HG03039 (cell line): ENCODE results near the gene ADGRG4.
"Not testable (repeated sequence)": the region's sequence is repeated elsewhere in the genome, so short reads cannot be mapped to it uniquely, and the experiment has no call there.

ENCODE experiments used
- ATAC-seq: cut with Tn5 transposase; IDR thresholded peaks from one replicate; pipeline ENCODE4 v1.9.1; 2021; ENCODE audit warnings: mild to moderate bottlenecking, moderate library complexity; ENCODE audit not compliant: unreplicated experiment

ADGRG4 gene

DNA sequence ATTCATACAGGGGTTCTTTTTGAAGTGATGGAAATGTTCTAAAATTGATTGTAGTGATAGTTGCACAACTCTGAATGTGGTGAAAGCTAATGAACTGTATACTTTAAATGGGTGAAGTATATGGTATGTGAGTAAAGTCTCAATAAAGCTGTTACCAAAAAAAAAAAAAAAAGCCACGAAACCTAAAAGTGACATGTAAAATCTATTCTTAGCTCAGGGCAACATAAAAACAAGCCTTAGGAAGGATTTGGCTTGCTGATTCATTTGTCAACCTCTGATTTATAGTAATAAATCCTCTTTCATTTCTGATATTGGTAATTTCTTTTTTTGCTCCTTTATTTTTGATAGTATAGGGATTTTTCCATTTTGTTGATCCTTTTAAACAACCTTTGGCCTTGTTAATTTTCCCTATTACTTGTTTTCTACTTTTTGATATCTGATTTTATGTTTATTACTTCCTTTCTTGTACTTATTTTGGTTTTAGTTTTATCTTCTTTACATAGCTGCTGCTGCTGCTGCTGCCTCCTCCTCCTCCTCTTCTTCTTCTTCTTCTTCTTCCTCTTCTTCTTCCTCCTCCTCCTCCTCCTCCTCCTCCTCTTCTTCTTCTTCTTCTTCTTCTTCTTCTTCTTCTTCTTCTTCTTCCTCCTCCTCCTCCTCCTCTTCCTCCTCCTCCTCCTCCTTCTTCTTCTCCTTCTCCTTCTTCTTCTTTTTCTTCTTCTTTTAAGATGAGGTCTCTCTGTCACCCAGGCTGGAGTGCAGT, 79.4 kb downstream of the ADGRG4 start:
- no peak for ATAC-seq

DNA sequence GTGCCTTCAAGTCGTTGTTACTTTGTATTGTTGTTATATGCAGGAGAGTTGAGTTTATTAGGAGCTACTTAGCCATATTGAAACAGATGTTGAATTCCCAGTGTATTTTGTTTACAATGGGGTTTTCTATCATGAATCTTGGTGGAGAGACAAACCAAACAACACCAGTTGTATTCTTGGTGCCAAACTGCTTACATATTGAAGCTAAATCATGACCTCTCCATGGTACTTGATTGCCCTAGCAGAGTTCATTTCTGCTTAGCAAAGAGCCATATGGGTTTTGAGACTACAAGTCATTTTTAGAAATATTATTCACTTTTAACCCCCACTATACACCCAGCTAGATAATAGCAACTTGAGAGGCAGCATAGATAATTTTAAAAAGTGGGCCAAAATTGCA, 85.4 kb downstream of the ADGRG4 start:
- no peak for ATAC-seq

DNA sequence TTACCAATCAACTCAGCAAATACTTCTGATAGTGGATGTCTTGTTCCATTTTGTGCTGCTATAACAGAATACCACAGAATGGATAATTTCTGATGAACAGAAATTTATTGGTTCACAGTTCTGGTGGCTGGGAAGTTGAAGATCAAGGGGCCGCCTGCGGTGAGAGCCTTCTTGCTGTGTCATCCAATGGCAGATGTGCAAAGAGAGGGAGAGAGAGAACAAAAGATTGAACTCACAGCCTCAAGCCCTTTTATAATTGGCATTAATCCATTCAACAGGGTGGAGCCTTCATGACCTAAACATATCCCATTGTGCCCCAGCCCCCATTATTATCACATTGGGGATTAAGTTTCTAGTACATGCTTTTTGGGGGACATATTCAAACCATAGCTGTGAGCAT, 86.1 kb downstream of the ADGRG4 start:
- ATAC-seq = no peak

DNA sequence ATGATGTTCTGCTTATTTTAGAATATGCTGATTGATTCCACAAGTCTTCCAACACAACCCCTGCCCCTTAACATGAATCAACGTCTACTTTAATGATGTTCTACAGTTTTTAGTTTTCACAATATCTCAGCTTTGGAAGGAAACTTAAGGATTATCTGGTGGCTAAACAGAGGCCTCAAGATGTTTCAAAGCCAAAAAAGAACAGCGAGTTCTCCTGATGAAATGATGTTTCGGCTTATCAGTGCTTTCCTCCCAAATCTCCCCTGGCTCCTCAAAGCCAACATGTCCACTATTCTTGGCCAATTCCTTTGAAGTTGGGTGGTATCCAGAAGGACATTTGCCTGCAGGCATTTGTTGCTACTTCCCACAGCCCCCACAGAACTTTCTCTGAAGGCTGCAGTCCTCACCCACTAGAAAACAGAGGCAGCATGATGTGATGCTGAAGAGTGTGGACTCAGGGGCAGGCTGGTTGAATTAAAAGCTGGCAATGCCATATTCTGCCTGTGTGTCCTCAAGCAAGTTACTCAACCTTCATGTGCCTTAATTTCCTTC, 87.3 kb downstream of the ADGRG4 start:
- no peak for ATAC-seq

DNA sequence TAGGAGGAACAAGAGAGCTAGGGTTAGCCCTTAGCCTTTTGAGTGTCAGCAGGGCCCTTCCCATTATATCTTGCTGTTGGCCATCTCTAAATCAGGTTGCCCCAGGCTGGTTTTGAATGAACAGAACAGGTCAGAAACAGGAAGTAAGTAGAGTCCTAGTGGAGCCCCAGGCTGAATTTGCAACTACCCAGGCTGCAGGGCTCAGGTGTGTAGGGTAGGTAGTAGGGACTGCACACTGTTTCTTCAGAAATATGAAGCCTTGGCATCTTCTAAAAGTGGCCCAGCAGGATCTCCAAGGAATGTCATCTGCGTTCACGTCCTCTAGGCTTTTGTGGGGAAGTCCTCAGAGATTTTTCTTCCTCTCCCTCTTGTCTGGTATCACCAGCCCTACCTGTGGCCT, 90.2 kb downstream of the ADGRG4 start:
- no peak for ATAC-seq

DNA sequence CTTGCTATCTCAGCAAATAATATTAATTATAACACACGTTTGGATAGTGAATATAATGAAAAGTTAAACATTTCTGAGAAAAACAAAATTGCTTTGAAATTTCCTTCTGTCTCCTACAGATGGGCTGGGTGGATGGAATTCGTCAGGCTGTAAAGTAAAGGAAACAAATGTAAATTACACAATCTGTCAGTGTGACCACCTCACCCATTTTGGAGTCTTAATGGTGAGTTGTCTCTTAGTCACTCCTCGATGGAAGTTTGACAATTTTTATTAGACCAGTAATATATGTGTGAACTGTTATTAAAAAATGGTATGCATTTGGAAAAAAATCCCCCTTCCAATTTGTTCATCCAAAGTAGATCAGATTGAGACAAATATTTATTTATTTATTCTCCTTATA, 94.5 kb downstream of the ADGRG4 start:
- no peak for ATAC-seq

DNA sequence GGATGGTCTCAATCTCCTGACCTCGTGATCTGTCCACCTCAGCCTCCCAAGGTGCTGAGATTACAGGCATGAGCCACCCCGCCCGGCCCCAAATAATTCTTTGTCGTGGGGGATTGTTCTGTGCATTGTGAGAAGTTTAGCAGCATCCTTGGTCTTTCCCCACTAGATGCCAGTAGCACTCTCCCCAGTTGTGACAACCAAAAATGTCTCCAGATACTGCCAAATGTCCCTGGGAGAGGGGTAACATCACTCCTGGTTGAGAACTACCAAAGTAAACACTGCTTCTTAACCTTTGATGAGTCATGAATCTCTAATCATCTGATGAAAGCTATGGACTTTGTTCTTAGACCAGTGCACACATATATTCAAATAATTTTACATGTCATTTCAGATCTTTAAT, 96.2 kb downstream of the ADGRG4 start:
- no peak for ATAC-seq

DNA sequence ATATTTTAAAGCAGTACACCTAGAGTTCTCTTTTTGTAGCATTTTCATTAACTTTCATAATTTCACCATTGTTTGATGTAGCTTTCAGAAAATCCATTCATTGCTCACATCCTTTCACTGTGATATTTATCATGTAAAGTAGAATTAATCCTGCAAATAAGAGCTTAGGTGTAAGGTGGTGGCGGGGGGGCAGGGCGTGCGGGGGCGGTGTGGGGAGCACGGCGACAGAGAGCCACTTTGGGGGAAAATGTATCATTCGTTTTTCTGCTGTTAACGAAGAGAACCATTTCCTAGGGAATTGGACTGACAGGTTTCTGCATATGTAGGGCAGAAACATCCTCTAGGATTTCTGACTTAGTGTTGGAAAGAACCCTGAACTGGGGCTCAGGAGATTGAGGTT, 104.4 kb downstream of the ADGRG4 start:
- ATAC-seq = no peak

DNA sequence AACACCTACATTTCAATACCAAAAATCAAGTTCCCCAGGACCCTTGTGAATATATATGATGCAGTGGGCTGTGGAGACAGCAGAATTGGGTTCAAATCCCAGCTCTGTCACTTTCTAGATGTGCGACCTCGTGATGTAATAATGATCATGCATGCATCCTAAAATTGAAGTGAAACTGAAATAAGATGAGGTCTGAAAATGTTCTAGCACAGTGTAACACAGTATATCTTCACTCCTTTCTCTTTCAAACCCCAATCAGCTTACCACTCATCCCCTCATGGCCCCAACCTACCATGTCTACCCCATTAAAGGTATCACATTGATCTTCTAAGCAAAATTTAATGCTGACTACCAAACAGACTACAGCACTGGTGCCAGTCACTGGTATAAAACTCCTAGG, 117.0 kb downstream of the ADGRG4 start:
- ATAC-seq = no peak

DNA sequence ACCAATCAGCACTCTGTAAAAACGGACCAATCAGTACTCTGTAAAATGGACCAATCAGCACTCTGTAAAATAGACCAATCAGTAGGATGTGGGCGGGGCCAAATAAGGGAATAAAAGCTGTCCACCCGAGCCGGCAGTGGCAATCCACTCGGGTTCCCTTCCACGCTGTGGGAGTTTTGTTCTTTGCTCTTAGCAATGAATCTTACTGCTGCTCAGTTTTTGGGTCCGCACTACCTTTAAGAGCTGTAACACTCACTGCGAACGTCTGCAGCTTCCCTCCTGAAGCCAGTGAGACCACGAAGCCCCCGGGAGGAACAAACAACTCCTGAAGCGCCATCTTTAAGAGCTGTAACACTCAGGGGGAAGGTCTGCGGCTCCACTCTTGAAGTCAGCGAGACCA, 120.6 kb downstream of the ADGRG4 start:
- ATAC-seq = no peak

DNA sequence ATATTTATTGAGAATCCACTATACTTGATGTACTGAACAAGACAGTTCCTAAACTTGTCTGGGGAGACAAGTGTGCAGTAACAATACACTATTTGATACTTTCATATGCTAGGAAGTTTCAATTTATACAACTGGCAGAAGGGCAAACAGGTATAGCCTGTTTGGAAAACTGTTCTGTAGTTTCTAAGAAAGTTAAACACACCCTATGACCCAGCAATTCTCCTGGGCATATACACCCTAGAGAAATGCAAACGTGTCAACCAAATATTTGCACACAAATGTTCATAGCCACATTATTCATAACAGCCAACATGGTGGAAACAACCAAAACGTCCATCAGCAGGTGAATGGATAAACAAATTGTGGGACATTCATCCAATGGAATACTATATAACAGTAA, 123.0 kb downstream of the ADGRG4 start:
- ATAC-seq = no peak

DNA sequence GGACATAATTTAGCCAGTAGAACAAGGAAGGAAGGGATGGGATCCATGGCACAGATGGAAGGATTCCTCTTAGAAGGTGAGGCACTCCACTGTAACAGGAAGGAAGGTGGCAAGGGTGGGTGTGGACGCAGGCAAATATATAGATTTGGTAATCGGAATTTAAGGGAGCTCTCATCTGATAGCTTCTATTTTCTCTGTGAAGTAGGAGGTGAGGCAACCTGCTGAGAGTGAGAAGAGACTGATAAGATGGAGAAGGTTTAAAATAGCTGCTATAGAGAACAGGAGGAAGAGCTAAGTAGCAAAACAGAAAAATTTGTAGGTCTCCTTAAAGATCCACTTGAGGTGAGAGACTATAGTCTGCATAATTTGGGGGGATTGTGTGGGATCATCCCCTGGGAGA, 125.2 kb downstream of the ADGRG4 start:
- no peak for ATAC-seq

DNA sequence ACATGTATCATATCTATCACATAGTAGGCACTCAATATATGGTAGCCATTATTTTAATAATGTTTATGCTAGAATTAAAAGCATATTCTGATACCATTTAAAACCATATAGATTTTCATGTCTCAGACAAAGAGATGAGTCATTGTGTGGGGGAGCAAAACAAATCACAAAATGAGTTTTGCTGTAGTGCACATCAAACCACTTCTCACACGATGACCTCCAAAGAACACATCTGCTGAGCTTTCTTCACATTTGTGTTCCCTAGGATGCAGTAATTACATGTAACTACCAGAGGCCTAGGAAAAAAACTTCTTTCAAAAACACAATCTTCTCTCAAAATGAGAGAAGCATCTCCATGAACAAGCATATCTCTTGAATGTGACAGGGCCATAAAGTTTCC, 130.9 kb downstream of the ADGRG4 start:
- ATAC-seq = no peak

DNA sequence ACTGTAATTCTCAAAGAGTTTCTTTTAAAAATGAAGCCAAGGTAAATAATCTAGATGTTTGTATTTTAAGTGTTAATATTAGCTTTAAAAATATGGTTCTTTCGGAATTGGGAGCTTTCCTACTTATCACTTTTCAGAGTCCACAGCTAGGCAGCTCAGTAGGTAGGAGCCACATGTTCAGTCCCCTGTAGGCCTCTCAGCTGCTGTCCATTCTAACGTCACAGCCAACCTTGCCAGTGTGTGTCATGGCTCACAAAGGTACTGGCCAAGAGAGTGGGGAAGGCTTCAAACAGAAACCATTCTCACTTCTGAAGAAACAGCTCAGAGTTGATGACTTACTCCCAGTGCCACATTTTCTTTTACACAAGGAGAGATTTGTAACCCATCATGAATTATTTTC, 137.0 kb downstream of the ADGRG4 start:
- no peak for ATAC-seq

DNA sequence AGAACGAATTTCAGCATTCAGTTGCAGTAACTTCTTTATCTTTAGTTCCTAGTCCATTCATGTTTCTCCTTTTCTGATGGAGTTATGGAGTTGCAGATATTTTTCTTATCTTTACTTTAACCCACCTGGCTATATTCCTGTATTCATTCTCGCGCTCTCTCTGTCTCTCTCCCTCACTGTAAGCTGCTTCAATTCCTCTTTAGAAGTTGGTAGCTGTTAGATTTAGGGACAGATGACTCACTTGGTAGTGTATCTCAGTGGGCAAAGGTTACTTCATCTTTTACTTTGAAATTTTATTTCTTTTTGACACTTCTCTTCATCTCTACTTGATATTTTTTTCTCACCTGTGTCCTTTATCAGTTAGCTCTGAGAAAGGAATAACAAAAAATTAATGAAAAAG, 137.4 kb downstream of the ADGRG4 start:
- no peak for ATAC-seq

DNA sequence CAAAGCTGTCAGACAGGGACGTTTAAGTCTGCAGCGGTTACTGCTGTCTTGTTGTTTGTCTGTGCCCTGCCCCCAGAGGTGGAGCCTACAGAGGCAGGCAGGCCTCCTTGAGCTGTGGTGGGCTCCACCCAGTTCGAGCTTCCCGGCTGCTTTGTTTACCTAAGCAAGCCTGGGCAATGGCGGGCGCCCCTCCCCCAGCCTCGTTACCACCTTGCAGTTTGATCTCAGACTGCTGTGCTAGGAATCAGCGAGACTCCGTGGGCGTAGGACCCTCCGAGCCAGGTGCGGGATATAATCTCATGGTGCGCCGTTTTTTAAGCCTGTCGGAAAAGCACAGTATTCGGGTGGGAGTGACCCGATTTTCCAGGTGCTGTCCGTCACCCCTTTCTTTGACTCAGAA, 144.9 kb downstream of the ADGRG4 start:
- ATAC-seq = not testable (repeated sequence)

DNA sequence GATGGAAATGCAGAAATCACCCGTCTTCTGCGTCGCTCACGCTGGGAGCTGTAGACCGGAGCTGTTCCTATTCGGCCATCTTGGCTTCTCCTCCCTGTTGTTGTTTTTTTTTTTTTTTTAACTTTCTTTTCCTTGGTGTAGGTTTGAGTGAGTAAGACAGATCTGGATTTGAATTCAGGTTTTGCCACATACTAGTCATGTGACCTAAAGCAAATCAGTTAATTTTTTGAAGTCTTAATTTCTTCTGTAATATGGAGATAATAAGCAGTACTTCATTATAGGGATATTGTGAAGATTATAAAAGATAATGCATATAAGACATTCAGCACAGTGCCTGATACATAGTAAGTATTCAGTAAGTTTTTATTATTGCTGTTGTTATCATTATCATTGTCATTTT, 145.4 kb downstream of the ADGRG4 start:
- ATAC-seq = no peak

DNA sequence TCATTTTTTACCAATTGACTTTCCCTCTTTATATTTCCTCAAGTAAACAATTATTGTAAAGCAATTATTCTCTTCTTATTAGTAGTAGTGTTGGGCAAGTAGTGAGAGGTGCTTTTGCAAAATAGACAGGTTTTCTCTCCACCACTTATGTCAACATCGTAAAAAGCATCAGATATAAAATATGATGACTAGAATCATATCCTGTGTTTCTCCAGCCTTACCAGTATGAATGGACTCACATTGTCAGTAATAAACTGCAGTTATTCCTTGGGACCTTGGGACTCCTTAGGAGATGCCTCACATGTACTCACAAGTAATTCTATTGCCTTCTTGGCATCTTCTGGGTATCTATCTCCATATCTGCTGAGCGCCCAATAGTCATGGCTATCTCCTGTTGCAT, 146.5 kb downstream of the ADGRG4 start:
- no peak for ATAC-seq

DNA sequence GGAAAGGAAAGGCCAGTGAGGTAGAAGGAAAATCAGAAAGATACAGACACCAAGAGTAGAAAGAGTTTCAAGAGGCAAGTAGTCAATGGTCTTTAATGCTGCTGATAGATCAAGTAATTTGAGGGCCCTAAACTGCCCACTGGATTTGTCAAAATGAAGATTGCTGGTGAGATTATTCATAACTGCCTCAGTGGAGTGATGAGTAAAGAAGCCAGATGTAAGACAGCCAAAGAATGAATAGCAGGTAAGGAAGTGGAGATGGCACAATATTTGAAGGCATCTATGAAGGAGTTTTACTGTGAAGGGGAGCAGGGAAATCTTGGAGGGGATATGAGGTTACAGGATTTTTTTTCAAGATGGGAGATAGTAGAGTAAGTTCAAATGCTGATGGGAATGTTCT, 147.2 kb downstream of the ADGRG4 start:
- no peak for ATAC-seq

DNA sequence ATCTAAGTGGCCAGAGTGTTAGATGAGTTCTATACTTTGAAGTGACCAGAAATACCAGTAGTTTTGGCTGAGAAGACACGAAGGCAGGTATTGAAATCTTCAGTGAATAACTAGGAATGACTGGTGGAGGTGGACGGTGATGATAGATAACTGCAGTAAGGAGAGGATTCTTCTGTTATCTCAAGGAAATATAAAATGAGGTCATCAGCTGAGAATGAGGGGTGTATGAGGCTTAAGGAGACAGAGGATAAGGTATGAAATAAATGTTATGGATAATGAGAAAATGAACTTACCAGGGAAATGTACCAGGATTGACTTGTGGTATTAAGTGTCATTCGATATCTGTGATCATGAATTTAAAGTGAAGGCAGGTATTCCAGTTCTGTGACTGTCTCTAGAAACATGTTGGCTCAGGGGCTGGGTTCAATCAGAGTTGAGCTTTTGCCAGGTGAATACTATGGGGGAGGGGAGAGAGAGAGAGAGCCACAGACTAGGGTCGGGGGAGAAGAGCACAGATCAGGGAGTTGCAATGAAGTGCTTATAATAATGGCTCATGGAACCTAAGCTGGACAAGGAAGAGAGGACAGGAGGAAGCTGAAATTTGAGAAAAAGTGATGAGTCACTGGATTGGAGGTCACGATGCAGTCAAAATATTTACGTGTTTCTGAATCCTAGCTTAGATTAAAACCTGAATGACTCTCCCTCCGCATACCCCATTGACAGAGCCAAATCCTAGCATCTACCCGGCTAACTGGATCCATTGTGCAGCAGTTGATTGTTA, 149.5 kb downstream of the ADGRG4 start:
- ATAC-seq = no peak

DNA sequence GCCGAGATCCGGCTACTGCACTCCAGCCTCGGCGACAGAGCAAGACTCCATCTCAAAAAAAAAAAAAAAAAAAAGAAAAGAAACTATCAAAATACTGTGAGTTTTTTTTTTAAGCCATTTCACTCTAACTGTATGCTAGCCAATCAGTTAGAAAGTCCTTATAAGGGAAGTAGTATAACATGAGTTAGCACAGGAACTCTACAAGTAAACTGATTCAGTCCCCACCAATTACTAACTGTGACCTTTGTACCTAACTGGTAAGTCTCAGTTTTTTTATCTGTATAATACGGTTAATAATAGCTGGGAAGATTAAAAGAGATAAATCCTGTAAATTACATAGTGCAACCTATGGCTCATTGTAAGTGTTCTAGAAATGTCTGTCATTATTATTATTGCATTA, 151.9 kb downstream of the ADGRG4 start:
- no peak for ATAC-seq

DNA sequence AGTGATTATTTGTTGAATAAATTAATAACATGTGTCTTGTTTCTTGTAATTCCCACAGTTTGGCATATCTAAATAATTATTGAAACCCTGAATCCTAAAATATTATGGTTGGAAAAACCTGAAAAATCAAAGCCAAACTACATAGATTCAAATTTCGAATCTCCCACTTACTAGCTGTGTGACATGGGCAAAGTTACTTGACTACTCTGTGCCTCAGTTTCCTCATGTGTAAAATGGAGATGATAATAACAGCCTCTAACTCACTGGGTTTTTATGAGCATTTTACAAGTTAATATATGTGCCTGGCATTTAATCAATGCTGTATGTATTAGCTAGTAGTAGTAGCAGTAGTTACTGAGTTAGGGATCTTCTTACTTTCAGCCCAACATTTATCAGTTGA, 152.4 kb downstream of the ADGRG4 start:
- ATAC-seq = no peak
